ENCODE data around the gene GATA6. TPM values are rescaled to one million over a fixed set of nuclear protein-coding genes. Genes with fewer than 3 reads are reported as not detected.

GATA6 gene
- total and polyA plus RNA-seq, 9 donors: 30.2 to 221 (median 129) TPM

DNA sequence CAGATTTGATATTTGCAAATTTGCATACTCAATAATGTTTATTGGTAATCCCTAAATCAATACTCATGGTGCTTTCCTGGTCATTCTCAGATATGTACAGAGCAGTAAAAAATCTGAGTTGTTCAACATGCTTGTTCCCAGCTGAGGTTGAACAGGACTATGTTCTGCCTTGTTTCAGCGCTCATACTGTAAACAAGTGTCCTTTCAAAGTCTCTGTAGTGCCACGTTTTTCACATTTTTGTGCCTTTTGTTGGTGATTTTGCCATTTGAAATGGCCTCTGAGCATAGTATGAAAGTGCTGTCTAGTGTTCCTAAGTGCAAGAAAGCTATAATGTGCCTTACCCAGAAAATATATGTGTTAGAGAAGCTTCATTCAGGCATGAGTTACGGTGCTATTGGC, 16.0 kb upstream of the GATA6 start:
- 80 to 88% (median 81%) methylated on average over 3 of the region's 3 CpGs for WGBS, 3 donors

DNA sequence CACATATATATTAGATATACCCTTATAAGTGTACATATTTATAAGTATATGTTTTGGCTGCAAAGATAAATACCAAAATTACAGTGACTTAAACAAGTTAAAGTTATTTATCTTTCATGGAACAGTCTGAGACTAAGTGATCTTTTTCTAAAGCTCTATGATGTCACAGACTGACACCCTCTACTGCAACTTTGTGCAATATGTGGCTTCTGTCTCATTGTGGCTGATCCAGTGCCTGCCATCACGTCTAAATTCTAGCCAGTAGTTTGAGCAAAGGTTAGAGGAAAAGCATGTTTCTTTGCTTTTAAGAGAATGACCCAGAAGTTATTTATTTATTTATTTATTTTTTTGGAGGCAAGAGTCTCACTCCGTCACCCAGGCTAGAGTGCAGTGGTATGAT, 13.8 kb upstream of the GATA6 start:
- Histone ChIP-seq H3K4me3 (no peak overlapping the region), H3K27me3 (no peaks in the 10 kb centered on the region), H3K36me3 (no peaks in the 10 kb centered on the region), H3K27ac (no peak overlapping the region), H3K9me3 (no peaks in the 10 kb centered on the region), H3K4me1 (ENCODE audit: insufficient read depth) (no peaks in the 10 kb centered on the region)
- WGBS, 3 donors: 83 to 92% (median 89%) methylated on average over 2 of the region's 2 CpGs
- intact Hi-C loops (cut with DNase I): no loop called here
- no peak for TF ChIP-seq EP300 (IDR thresholded peaks at IDR 0.05)
- TF ChIP-seq POLR2A (IDR thresholded peaks at IDR 0.05): no peak
- TF ChIP-seq, protein P1, sequence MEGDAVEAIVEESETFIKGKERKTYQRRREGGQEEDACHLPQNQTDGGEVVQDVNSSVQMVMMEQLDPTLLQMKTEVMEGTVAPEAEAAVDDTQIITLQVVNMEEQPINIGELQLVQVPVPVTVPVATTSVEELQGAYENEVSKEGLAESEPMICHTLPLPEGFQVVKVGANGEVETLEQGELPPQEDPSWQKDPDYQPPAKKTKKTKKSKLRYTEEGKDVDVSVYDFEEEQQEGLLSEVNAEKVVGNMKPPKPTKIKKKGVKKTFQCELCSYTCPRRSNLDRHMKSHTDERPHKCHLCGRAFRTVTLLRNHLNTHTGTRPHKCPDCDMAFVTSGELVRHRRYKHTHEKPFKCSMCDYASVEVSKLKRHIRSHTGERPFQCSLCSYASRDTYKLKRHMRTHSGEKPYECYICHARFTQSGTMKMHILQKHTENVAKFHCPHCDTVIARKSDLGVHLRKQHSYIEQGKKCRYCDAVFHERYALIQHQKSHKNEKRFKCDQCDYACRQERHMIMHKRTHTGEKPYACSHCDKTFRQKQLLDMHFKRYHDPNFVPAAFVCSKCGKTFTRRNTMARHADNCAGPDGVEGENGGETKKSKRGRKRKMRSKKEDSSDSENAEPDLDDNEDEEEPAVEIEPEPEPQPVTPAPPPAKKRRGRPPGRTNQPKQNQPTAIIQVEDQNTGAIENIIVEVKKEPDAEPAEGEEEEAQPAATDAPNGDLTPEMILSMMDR (IDR thresholded peaks at IDR 0.05): no peak
- no peak for DNase-seq

More for the DNA sequence above, 16.0 kb upstream of the GATA6 start:
- Histone ChIP-seq H3K36me3 (no peaks in the 10 kb centered on the region), H3K4me3 (no peak overlapping the region), H3K27ac (no peak overlapping the region), H3K4me1 (ENCODE audit: insufficient read depth) (no peaks in the 10 kb centered on the region), H3K27me3 (no peaks in the 10 kb centered on the region), H3K9me3 (no peaks in the 10 kb centered on the region)
- TF ChIP-seq, protein P1 (IDR thresholded peaks at IDR 0.05): no peak
- TF ChIP-seq POLR2A (IDR thresholded peaks at IDR 0.05): no peak
- no peak for TF ChIP-seq EP300 (IDR thresholded peaks at IDR 0.05)
- intact Hi-C loops (cut with DNase I): no loop called here
- no peak for DNase-seq

DNA sequence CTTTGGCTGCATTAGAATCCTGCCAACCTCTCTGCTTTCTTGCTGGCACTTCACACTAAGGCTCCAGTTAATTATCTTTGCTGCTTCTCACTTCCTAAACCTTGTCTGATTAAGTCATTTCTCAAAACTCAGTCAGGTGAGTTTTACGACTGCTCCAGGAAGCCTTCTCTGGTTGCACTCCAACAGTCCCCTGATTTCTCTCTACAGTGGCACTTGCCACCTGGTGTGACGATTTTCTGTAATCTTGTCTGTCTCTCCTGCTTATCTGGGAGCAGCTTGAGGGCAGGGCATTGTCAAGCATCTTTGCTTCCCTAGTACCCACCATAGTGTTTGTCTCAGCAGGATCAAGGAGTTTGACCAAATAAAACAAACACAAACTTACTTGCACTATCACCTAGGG, 10.4 kb upstream of the GATA6 start:
- Histone ChIP-seq H3K4me3 (no peak overlapping the region), H3K36me3 (no peaks in the 10 kb centered on the region), H3K27ac (no peak overlapping the region), H3K9me3 (no peaks in the 10 kb centered on the region), H3K4me1 (ENCODE audit: insufficient read depth) (no peaks in the 10 kb centered on the region), H3K27me3 (no peaks in the 10 kb centered on the region)
- TF ChIP-seq POLR2A (IDR thresholded peaks at IDR 0.05): no peak
- no peak for TF ChIP-seq EP300 (IDR thresholded peaks at IDR 0.05)
- TF ChIP-seq, protein P1 (IDR thresholded peaks at IDR 0.05): no peak
- intact Hi-C loops (cut with DNase I): no loop called here
- DNase-seq: no peak
- WGBS, 3 donors: 91 to 98% (median 92%) methylated on average over 2 of the region's 2 CpGs

DNA sequence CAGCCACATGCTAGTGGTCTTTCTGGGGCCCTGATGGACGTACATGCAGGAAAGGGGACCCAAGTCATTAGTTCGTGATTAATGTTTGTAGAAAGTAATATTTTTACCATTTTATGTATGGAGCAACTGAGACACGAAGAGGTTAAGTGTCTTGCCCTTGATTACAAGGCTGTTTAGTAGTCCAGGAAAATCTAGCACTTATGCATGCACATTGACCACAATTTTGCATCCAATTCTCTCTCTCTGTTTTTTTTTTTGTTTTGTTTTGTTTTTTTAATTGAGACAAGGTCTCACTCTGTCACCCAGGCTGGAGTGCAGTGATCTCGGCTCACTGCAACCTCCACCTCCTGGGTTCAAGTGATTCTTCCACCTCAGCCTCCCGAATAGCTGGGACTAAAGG, 8.3 kb upstream of the GATA6 start:
- intact Hi-C loops (cut with DNase I): loop anchor here in 2 of 4 donors (10.0 kb wide), 2 partner anchors 166 to 554 kb away; no protein-coding TSS in a partner anchor
- no peak overlapping the region for H3K27ac ChIP-seq
- H3K9me3 ChIP-seq: no peaks in the 10 kb centered on the region
- H3K4me1 ChIP-seq (ENCODE audit: insufficient read depth): peaks cover 1% of the 10 kb centered on the region
- no peak overlapping the region for H3K4me3 ChIP-seq
- no peaks in the 10 kb centered on the region for H3K27me3 ChIP-seq
- no peak for DNase-seq
- no peaks in the 10 kb centered on the region for H3K36me3 ChIP-seq
- 95 to 96% (median 96%) methylated on average over 5 of the region's 5 CpGs for WGBS, 3 donors
- TF ChIP-seq EP300 (IDR thresholded peaks at IDR 0.05) (no peak), POLR2A (IDR thresholded peaks at IDR 0.05) (no peak)
- TF ChIP-seq, protein P1 (IDR thresholded peaks at IDR 0.05): no peak

Measured in ovary (tissue), 9 donors.